Osteoblast (primary cell): ENCODE data around the gene DRC3. TPM values are rescaled to one million over a fixed set of nuclear protein-coding genes. Genes with fewer than 3 reads are reported as not detected.
A peak's percentile ranks its signal among the peaks of the same experiment; 100 is the strongest.

Experiments
- DNase-seq: peaks from one replicate; pipeline ENCODE4 v3.0.0; 2011; ENCODE audit warnings: low spot score, mixed read lengths; ENCODE audit not compliant: insufficient read length; ENCODE audit errors: missing footprints
- H2AFZ ChIP-seq: 2 replicates; pipeline ENCODE4 v1.6.0; 2011; ENCODE audit warnings: mild to moderate bottlenecking, low read length
- H3K27ac ChIP-seq: 2 replicates; pipeline ENCODE4 v1.5.1; 2011; ENCODE audit warnings: mild to moderate bottlenecking, low read depth, low read length, moderate library complexity
- H3K27me3 ChIP-seq: 2 replicates; pipeline ENCODE4 v1.6.0; 2012; ENCODE audit warnings: mild to moderate bottlenecking, control low read depth, inconsistent platforms, low read length, moderate library complexity; ENCODE audit not compliant: insufficient read depth
- H3K36me3 ChIP-seq: 2 replicates; pipeline ENCODE4 v1.5.1; 2011; ENCODE audit warnings: mild to moderate bottlenecking, low read length, control low read depth, moderate library complexity; ENCODE audit not compliant: insufficient read depth
- H3K4me1 ChIP-seq: 2 replicates; pipeline ENCODE4 v1.5.1; 2011; ENCODE audit warnings: mild to moderate bottlenecking, low read length, control low read depth, moderate library complexity; ENCODE audit not compliant: insufficient read depth
- H3K4me2 ChIP-seq: 2 replicates; pipeline ENCODE4 v1.6.0; 2011; ENCODE audit warnings: mild to moderate bottlenecking, low read length; ENCODE audit not compliant: insufficient read depth
- H3K4me3 ChIP-seq: fragments of 200-600 bp; sonication (generic); 3 replicates; pipeline ENCODE4 v1.5.1; 2012; ENCODE audit warnings: mild to moderate bottlenecking, low read length, inconsistent platforms; ENCODE audit not compliant: insufficient read depth
- H3K79me2 ChIP-seq: 2 replicates; pipeline ENCODE4 v1.6.0; 2012; ENCODE audit warnings: mild to moderate bottlenecking, low read length, control low read depth, inconsistent platforms; ENCODE audit not compliant: insufficient read depth
- H3K9me3 ChIP-seq: 2 replicates; pipeline ENCODE4 v1.5.1; 2011; ENCODE audit warnings: low read depth, low read length, control low read depth
- H4K20me1 ChIP-seq: 2 replicates; pipeline ENCODE4 v1.6.0; 2012; ENCODE audit warnings: mild to moderate bottlenecking, low read length, control low read depth; ENCODE audit not compliant: insufficient read depth
- CTCF ChIP-seq: IDR thresholded peaks from 2 replicates; pipeline ENCODE4 v1.5.1; 2011; ENCODE audit warnings: mild to moderate bottlenecking, low read depth, low read length, moderate library complexity; ENCODE audit errors: extremely low read depth
- total RNA-seq: library from RNA; depleted of rRNA; stranded (reverse); fragments of >200 nt; gene quantifications from 2 replicates; pipeline ENCODE4 v1.2.3, GENCODE V29; 2012

Gene DRC3
- total RNA-seq, 1 donor: 2.9 TPM

- H3K36me3 ChIP-seq: no peaks in the 10 kb centered on the region
- no peaks in the 10 kb centered on the region for H3K27me3 ChIP-seq
- peaks cover 10% of the 10 kb centered on the region for H3K4me1 ChIP-seq
- no peak for TF ChIP-seq CTCF
- no peak for DNase-seq
- H3K9me3 ChIP-seq: no peaks in the 10 kb centered on the region
- H2AFZ ChIP-seq: no peak overlapping the region
- H4K20me1 ChIP-seq: peaks cover 55% of the 10 kb centered on the region
- H3K4me3 ChIP-seq: no peak overlapping the region
- peaks cover 97% of the 10 kb centered on the region for H3K79me2 ChIP-seq
- no peak overlapping the region for H3K27ac ChIP-seq
- no peak overlapping the region for H3K4me2 ChIP-seq
These were observed 6.3 kb upstream of the DRC3 start for GRCh38 chr17:17966399-17966798.

- Histone ChIP-seq H3K9me3 (no peaks in the 10 kb centered on the region), H3K36me3 (no peaks in the 10 kb centered on the region), H3K4me2 (peak overlapping the region; percentile 87), H4K20me1 (peaks cover 42% of the 10 kb centered on the region), H2AFZ (no peak overlapping the region), H3K79me2 (peaks cover 62% of the 10 kb centered on the region), H3K4me3 (peak overlapping the region; percentile 86), H3K27me3 (no peaks in the 10 kb centered on the region), H3K27ac (peak overlapping the region; percentile 72), H3K4me1 (peaks cover 17% of the 10 kb centered on the region)
- no peak for TF ChIP-seq CTCF
- DNase-seq: no peak
These were observed 1.8 kb upstream of the DRC3 start for GRCh38 chr17:17970699-17971430.

GRCh38 chr17:17971431-17972125 lies 1.1 kb upstream of the DRC3 start:
- Histone ChIP-seq H3K4me1 (peaks cover 17% of the 10 kb centered on the region), H3K36me3 (no peaks in the 10 kb centered on the region), H4K20me1 (peaks cover 35% of the 10 kb centered on the region), H3K79me2 (peaks cover 55% of the 10 kb centered on the region), H3K4me3 (peak overlapping the region; percentile 86), H2AFZ (peak overlapping the region; percentile 63), H3K27me3 (no peaks in the 10 kb centered on the region), H3K4me2 (peak overlapping the region; percentile 87), H3K9me3 (no peaks in the 10 kb centered on the region), H3K27ac (peak overlapping the region; percentile 72)
- TF ChIP-seq CTCF: no peak
- no peak for DNase-seq

- peaks cover 42% of the 10 kb centered on the region for H3K79me2 ChIP-seq
- DNase-seq: no peak
- TF ChIP-seq CTCF: no peak
- peak overlapping the region; percentile 91 for H2AFZ ChIP-seq
- H3K36me3 ChIP-seq: no peaks in the 10 kb centered on the region
- H3K4me2 ChIP-seq: peak overlapping the region; percentile 90
- H3K27me3 ChIP-seq: no peaks in the 10 kb centered on the region
- peaks cover 17% of the 10 kb centered on the region for H3K4me1 ChIP-seq
- no peaks in the 10 kb centered on the region for H3K9me3 ChIP-seq
- peak overlapping the region; percentile 78 for H3K27ac ChIP-seq
- H4K20me1 ChIP-seq: peaks cover 25% of the 10 kb centered on the region
- peak overlapping the region; percentile 79 for H3K4me3 ChIP-seq
These were observed 241 bp downstream of the DRC3 start for GRCh38 chr17:17972952-17973254.
